OCI-M2 (cell line): ENCODE measurements around the gene PRRT2.
A peak's percentile ranks its signal among the peaks of the same experiment; 100 is the strongest.
"Not testable (repeated sequence)": the region's sequence is repeated elsewhere in the genome, so short reads cannot be mapped to it uniquely, and the experiment has no call there.

ENCODE experiments used
- DNase-seq: peaks from one replicate; lab custom pipeline; 2025; ENCODE audit not compliant: unreplicated experiment; lab: John Stamatoyannopoulos, UW

Gene PRRT2

DNA sequence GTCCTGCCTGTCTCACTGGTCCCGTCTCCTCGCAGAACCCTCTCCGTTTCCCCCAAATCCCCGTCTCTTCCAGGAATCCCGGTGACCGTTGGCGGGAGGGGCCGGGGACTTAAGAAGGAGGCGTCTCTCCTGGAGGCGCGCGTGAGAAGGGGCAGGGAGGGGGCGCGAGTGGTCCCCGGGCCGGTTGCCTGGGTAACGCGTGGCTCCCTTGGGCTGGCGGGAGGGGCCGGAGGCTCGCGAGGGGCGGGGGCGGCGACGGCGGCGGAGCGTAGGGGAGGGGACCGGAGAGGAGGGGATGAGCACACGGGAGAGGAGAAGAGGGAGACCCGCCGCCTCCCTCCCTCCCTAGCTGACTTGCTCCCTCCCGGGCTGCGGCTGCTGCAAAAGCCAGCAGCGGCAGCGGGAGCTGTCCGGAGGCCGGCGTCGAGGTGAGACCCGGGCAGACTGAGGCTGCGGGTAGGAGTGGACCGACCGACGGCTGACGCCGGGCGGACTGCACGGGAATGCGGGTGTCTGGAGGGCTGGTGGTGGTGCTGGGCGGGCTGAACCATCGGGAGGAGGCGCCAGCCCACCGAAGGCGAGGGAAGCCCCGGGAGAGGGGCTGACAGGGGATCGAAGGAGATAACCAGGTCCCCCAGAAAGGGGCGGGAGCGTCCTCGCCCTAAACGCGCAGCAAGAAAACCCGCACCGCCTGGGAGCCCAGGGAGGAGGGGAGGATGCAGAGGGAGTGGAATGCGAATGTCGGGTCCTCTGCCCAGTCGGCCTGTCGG lies at the start of gene PRRT2:
TSS of gene PRRT2 (plus strand) at position 298 of the 770 bp plus-strand sequence. CDS start 862 bp downstream, outside the sequence.
- DNase-seq, result no peak

DNA sequence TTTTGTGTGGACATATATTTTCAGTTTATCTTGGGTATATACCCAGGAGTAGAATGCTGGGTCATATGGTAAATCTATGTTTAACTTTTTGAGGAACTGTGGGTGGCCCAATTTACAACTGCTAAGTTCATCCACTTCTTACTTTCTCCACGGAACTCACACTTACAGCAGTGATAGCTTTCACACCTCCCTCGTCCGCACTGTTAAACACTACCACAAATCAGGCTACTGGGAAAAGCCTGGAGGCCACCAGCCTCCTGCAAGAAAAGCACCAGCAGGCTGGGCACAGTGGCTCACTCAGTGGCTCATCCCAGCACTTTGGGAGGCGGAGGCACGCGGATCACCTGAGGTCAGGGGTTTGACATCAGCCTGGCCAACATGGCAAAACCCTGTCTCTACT lies 48.7 kb upstream of the PRRT2 start:
- DNase-seq, result no peak

DNA sequence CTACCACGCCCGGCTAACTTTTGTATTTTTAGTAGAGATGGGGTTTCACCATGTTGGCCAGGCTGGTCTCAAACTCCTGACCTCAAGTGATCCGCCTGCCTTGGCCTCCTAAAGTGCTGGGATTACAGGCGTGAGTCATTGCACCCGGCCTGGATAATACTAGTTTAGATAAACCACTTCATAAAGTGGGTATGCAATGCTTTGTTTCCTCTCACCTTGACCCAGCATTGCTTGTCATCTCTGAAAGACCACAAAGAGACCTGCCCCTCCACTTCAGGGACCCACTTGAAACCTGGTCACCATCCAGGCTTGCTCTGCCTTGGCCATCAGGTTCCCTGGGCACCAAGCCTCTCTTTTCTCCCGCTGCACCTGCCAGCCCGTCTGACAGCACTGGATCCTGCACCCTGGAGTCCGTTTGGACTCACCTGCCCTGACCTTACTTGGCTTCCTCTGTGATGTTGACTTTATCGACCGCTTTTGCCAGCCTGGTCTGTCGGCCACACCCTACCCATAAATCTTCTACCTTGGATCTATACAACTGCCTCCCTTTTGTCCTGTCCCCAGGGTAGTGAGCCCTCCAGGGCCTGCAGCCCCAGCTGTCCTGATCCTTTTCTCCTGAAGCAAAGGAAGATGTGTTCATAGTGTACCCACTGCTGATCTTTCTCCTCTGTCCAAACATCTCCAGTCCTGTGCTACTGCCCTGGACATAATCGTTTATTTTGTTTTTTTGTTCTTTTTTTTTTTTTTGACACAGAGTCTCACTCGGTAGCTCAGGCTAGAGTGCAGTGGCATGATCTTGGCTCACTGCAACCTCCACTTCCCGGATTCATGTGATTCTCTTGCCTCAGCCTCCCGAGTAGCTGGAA lies 46.6 kb upstream of the PRRT2 start:
- no peak for DNase-seq

DNA sequence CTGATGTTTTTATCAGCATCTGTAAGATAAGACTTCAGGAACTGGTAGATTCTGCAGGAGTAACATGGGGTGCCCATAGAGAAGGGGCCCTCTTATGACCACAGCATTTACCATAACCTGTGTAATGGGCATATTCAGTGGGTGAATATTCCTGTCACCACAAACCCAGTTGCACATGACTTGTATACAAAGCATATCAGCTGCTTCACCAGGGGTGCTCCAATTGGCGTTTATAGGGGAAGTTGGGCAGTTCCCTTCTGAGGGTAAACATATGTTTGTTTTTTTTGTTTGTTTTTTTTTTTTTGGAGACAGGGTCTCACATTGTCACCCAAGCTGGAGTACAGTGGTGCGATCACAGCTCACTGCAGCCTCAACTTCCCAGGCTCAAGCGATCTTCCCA lies 45.4 kb upstream of the PRRT2 start:
- DNase-seq, result no peak

DNA sequence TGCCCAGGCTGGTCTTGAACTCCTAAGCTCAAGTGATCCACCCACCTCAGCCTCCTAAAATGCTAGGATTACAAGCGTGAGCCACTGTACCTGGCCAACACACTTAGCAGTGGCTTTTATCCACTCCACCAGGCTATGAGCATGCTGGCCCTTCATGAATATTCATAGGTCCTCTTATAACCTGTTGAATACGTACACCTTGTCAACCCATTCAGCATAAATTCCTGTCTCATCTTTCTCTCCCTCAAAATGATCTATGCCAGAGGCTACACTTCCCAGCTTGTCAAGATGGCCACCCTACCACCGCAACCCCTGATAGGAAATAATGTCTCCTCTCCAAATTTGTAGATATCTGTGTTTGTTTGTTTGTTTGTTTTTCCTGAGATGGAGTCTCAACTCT lies 44.9 kb upstream of the PRRT2 start:
- no peak for DNase-seq

DNA sequence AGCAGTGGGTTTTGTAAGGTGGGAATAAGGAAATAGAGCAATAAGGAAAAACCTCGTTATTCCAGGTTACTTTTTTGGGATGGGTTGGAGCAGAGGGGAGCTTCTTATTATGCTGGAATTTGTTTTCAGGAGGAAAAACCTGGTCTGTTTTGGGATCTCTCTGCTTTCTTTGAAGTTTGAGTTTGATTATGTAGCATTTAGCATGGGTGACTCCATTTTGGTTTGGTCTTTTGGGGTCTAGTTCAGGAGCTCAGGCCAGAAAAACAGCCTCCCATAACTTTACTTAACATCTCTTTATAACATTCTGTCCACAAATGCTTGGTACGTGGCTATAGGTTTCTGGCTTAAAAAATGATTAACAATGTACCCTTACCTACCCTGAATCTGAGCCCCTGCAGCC lies 42.5 kb upstream of the PRRT2 start:
- DNase-seq, result no peak

DNA sequence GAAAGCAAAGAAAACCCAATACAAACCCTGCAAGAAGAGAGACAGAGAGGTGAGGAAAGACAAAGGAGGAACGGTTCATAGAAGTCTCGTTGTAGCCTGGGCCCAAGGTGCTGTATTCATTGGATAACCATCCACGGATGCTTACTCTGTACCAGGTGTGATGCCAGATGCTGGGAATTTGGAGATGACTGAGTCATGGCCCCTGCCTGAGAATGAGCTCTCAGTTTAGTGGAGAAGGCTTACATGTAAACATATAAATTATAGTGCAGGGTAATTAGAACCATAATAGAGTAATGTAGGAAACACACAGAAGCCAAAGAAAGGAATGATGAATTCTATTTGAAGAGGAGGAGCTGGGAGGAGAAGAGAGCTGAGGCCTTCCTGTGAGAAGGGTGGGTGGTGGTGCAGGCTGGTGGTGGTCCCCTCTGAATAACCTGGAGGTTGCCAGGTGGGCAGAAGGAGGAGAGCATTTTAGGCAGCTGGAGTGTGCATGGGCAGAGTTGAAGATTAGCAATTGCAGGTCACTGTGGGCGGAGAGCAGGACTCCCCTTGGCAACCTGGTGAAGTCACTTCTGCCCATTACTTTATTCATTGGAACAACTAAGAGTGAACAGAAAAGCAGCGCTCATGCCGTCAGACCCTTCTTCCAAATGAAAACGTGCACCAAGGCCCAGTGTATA lies 41.6 kb upstream of the PRRT2 start:
- no peak for DNase-seq

DNA sequence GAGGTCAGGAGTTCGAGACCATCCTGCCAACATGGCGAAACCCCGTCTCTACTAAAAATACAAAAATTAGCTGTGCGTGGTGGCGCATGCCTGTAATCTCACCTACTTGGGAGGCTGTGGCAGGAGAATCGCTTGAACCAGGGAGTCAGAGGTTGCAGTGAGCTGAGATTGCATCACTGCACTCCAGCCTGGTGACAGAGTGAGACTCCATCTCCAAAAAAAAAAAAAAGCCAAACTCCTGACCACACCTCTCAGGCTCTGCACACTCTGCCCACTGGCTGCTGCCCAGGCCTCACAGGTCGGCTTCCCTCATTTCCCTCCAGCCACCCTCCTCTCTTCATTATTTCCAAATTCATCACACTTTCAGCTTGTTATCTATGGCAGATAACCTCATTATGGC lies 39.7 kb upstream of the PRRT2 start:
- not testable (repeated sequence) for DNase-seq

DNA sequence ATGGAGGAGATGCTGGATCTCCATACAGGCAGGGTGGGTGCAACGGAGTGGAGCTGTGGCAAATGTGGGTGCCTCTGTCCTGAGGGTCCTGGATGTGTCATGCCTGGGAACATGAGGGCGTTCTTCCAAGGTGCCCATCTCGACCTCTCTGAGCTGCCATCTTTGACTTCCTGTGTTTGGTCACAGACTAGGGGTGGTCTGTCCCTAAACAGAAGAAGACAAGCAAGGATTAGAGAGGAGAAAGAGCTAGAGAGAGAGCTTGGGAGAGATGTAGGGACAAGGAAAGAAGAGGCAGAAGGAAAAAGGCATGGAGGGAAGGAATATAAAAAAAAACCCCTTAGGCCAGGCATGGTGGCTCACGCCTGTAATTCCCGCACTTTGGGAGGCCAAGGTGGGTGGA lies 37.3 kb upstream of the PRRT2 start:
- no peak for DNase-seq

DNA sequence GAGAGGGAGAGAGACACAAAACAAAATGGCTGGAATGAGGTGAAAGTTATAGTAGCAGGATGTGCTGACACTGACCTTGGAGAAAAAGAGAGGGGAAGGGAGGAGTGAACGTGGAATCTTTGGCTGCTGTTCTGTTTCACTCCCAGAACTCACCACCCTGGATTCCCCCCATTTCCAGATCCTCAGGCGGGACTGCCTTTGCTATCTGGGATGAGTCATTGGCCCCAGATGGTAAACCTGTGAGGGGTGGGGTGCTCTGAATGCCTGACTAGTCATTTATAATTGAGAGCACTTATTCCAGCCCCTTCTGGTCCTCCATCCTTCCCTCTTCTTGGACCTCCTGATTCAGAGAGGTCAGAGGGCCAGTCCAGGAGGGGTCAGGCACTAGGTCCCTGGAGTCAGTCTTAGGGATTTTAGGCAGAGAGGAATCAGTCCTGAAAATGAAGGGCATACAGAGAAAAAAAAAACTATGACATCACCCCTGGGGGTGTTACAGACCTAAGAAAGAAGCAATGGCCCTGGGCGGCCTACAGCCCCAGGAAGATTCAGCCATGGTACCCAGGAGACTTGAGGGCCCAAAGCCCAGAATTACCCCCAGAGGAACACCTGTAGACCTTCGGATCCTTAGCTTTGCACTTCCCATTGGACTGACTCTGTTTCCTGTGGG lies 36.1 kb upstream of the PRRT2 start:
- no peak for DNase-seq

DNA sequence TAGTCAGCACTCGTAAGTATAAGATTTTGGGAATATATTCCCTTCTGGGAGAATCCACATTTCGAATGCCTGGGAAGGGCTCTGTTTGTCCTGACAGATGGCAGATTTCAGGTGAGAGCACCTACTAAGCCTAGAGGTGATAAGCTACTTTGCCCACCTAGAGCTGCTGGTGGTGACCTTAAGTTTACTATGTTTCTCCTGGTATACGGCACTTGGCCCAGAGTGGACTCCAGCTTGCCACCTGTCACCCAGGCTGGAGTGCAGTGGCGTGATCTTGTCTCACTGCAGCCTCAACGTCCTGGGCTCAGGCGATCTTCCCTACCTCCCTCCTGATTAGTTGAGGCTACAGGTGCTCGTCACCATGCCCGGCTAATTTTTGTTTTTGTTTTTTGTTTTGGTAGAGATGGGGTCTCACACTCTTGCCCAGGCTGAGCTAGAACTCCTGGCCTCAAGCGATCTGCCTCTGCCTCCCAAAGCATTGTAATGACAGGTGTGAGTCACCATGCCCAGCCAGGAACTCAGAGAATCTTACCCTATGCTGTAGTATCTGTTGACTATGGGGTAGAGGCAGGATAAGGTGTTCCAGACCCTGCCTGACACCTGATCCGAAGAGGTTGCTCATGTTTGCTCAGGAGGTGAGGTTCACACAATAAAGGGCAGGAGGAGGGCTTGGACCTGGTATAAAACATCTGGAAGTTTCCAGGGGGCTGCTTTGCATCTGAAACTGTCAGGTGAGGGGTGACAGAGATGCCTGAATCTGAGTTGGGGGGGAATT lies 34.2 kb upstream of the PRRT2 start, which contains the start of gene ZG16:
TSS of gene ZG16 (plus strand) at position 681 of the 775 bp plus-strand sequence. CDS start 1,011 bp downstream, outside the sequence.
- no peak for DNase-seq

DNA sequence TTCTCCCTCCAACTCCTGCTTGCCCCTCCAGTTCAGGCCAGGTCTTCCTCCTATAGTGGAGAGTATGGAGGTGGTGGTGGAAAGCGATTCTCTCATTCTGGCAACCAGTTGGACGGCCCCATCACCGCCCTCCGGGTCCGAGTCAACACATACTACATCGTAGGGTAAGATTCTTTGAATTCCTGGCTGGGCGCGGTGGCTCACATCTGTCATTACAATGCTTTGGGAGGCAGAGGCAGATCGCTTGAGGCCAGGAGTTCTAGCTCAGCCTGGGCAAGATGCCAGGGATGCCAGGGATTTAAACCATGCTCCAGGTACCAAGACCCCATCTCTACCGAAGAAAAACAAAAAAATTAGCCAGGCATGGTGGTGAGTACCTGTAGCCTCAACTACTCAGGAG lies 32.5 kb upstream of the PRRT2 start:
- no peak for DNase-seq

DNA sequence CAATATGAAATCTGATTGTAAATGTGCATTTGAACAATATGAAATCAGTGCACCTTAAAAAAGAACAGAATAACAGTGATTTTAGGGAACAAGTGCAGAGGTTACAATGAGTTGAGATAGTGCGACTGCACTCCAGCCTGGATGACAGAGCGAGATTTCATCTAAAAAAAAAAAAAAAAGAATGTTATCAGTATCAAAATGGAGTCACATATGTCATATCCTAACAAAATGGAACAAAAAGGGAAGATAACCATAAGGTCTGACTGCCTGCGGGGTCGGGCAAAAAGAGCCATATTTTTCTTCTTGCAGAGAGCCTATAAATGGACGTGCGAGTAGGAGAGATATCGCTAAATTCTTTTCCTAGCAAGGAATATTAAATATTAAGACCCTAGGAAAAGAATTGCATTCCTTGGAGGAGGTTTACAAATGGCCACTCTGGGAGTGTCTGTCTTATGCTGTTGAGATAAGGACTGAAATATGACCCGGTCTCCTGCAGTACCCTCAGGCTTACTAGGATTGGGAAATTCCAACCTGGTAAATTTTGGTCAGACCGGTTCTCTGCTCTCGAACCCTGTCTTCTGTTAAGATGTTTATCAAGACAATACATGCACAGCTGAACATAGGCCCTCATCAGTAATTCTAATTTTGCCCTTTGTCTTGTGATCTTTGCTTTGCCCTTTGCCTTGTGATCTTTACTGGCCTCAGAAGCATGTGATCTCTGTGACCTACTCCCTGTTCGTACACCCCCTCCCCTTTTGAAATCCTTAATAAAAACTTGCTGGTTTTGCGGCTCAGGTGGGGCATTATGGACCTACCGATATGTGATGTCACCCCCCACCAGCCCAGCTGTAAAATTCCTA lies 28.7 kb upstream of the PRRT2 start:
- DNase-seq, result not testable (repeated sequence)

DNA sequence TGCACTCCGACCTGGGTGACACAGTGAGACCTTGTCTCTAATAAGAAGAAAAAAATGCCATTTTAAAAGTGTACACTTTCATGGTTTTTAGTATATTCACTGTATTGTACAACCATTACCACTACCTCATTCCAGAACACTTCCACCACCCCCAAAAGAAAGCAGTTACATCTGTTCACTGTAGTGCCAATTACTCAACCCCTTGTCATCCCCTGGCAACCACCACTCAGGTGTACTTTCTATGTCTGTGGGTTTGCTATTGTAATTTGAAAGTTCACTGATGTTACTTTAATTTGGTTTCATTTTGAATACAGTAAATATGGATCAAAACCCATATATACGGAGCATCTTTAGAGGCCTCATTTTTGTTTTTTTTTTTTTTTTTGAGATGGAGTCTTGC lies 27.8 kb upstream of the PRRT2 start:
- no peak for DNase-seq

DNA sequence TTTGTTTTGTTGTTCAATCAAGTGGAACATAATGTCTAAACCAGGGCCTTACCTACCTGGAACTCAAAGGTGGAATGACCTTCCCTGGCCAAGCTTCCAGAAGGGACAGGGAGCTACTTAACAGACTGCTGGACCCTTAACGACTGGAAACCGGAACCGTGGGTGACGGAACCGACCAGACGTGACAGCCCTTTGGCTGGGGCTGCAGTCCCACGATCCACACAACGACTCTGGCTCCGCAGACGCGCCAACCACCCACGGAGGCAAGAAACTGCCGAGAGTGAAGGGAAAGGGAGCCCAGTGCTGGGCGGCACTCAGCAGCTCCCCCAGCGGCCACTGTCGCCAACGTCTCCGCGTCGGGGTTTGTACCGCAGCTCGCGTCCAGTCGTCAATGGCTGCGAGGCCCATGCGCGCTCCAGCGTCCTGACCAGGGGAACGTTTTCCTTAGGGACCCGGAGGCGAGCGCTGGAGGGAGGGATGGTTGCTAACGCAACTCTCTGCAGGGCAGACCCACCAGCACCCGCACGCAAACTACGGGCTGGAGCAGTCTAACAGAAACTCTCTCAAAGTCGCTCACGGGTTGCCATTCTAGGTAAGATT lies 27.0 kb upstream of the PRRT2 start:
- DNase-seq, result no peak

DNA sequence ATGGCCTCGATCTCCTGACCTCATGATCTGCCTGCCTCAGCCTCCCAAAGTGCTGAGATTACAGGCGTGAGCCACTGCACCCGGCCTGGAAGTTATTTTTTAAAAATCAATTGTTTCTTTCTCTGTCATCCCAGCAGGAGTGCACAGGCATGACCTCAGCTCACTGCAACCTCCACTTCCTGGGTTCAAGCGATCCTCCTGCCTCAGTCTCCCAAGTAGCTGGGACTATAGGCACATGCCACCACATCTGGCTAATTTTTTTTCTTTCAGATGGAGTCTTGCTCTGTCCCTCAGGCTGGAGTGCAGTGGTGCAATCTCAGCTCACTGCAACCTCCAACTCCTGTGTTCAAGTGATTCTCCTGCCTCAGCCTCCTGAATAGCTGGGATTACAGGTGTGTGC lies 24.8 kb upstream of the PRRT2 start:
- not testable (repeated sequence) for DNase-seq

DNA sequence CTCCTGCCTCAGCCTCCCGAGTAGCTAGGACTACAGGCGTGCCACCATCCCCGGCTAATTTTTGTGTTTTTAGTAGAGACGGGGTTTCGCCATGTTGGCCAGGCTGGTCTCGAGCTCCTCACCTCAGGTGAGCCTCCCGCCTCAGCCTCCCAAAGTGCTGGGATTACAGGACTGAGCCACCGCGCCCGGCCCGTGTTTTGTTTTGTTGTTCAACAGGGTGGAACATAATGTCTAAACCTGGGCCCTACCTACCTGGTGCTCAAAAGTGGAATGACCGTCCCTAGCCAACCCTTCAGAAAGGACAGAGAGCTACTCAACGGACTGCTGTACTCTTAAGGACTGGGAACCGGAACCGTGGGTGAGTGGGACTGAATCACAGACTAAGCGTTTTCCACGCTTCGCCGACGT lies 22.2 kb upstream of the PRRT2 start:
- DNase-seq, result no peak

DNA sequence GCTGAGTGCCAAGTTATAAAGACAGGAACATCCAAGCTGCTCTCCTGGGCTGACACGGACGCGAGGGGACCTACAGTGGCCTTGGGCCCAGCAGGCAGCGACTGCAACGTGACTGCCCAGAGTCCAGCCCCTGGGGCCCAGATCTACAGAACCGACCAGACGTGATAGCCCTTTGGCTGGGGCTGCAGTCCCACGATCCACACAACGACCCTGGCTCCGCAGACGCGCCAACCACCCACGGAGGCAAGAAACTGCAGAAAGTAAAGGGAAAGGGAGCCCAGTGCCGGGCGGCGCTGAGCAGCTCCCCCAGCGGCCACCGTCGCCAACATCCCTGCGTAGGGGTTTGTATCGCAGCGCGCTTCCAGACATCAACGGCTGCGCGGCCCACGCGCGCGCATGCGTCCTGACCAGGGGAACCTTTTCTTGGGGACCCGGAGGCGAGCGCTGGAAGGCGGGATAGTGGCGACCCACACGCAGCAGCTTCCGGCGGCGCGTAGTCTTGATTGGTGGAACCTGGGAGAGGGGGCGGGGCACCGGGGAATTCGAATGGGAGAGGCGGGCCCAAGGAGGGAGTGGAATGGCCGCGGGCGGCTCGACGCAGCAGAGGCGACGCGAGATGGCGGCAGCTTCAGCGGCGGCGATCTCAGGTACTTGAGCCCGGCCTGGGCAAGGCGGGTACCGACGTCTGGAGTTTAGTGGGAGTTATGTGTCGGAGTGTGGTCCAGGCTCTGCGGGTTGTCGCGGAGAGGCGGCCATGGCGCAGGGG lies 21.6 kb upstream of the PRRT2 start, which contains the start of gene KIF22:
TSS of gene KIF22 (plus strand) at position 569 of the 766 bp plus-strand sequence. CDS start at position 578, 9 bp downstream.
- DNase-seq, result peak; percentile 76
